GM19328 (cell line): ENCODE results near the gene DRG1.
"Not testable (repeated sequence)": the region's sequence is repeated elsewhere in the genome, so short reads cannot be mapped to it uniquely, and the experiment has no call there.

Source experiments
- ATAC-seq: cut with Tn5 transposase; IDR thresholded peaks from one replicate; pipeline ENCODE4 v1.9.1; 2021; ENCODE audit warnings: mild to moderate bottlenecking, moderate library complexity; ENCODE audit not compliant: unreplicated experiment

Gene DRG1

DNA sequence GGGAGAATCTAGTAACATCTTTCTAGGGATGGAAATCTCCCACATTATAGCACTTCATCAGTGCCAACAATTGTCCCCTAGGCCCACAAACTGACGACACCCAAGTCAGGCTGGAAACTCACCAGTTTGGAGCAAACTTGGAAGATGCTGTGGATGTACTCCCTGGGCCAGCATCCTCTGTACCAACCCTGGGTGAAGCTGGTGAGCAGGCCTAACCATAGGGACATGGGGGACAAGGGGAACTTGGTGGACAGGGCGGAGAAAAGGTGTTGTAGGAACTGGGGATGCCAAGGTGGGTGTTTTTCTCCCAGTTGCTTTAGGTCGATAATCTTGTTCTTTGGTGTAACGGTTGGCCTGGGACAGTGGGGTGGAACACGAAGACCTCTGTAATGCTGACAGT, 42.2 kb downstream of the DRG1 start:
- ATAC-seq = no peak

DNA sequence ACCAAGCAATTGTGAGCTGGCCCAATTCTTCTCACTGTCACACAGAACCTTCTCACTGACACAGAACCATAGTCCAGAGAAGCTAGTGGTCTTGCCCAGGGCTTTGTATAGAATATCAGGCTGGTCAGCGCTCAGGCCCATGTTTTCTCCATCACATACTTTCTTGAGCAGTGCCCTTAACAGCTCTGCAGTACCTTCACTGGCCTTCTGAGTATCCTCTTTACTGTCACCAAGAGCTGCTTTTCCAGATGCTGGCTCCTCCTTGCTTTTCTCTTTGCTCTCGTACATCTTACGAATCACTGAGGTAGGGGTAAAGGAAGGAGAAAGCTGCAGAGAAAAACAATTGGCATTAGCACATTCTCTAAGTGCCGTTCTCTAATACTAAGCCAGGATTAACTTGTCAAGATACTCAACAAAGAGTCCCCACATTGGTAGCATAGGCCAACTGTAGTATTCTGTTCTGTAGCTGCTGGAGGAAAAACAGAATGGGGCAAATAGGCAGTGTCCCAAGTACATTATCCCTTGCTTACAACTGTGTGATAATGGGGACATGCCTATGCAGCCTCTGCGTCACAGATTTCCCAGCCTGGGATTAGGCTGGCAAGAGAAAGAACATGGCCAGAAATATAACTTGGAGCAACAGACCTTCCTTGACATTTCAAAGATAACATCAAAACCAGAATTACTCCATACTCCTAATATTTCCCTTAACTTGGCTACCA, 43.5 kb downstream of the DRG1 start:
- no peak for ATAC-seq

- no peak for ATAC-seq
Measured at GRCh38 chr22:31443516-31443915, 44.1 kb downstream of the DRG1 start.

DNA sequence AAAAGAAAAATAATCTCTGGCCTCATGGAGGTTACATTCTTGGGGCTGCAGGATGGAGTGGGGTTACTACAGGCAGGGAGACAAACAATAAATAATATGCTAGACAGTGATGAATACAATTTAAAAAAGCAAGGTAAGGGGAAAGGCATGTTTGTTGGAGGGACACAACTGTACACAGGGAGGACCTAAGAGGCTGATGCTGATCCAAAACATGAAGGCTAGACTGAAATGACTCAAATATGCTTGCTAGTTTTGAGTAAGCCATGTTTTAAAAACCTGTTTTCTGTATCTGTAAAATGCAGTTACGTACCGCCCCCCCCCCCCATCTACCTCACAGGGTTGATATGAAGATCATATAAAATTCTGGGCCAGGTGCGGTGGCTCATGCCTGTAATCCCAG, 46.2 kb downstream of the DRG1 start:
- ATAC-seq = no peak

- ATAC-seq = no peak
Measured at GRCh38 chr22:31446208-31446607, 46.8 kb downstream of the DRG1 start.

DNA sequence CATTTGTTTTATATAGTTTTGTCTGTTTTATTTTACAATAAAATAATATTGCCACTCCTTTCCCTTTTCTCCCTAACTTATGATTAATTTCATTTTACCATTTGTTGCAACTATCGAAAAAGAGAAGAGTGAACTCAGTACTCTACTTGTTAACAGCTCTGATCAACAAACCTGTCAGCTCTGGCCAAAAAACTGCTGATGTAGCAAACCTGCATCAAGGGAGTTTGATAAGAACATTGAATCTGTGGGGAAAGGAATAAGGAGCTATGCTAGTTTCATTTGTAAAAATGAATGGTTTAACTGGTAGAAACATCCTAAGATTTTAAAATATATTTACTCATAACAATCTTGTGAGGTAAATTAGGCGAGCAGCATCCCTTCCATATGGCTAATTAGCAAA, 47.4 kb downstream of the DRG1 start:
- ATAC-seq = no peak

- no peak for ATAC-seq
Measured at GRCh38 chr22:31447337-31447736, 47.9 kb downstream of the DRG1 start.

DNA sequence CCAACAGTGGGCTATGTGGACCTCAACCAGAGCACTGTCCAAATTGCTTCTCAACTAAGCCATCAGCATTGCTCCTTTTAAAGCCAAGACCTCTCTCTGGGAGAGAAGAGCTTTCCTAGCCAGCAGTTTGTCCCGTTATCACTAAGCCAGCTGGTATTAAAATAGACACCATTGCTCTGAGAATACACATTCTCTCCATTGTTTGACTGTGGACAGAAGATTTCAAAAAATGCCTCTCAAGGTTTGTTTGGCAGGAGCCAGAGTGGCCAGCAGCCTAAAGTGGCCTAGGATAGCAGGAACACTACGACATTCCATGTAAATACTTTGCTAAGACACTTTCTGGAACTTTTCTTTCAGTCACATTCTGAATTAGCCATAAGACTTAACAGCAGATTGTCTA, 49.0 kb downstream of the DRG1 start:
- ATAC-seq = no peak

GRCh38 chr22:31449506-31449905, 50.1 kb downstream of the DRG1 start:
- no peak for ATAC-seq

DNA sequence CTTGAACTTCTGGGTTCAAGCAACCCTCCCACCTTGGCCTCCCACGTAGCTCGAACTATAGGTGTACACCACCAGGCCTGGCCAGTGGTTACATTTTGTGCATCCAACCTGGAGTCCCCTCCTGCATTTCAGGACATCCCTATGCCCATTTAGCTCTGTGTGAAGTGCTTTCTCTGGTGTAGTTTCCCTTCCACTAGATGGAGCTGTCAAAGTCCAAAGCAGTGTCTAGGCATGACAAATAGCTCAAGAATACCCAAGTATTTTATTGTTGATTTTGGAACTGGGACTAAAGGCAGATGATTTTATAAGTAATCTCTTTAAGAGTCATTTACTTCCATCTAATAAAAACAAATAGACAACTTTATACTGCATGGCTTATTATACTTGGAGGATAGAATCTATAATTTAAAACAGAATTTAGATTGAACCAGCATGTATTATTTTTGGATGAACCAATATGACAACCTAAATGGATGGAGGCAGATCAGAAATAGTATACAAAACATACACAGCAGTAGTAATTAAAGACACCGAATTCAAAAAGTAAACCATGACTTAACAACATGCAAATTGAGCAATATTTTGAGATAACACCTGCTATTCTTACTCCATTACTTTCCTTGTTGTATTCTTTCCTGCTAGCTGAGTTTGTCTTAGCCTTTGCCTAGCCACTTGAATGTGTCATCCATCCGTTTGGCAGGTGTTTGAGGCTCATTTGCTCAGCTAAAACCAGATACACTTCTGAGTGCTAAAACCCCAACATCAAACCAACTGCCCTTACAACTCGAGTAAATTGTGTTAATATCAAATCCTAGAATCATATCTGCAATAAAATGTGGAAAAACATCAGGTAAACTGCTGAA, 52.5 kb downstream of the DRG1 start:
- no peak for ATAC-seq

- no peak for ATAC-seq
Measured at GRCh38 chr22:31461699-31462098, 62.3 kb downstream of the DRG1 start.

- no peak for ATAC-seq
Measured at GRCh38 chr22:31465307-31465706, 65.9 kb downstream of the DRG1 start.

- ATAC-seq = no peak
Measured at GRCh38 chr22:31474743-31475142, 75.3 kb downstream of the DRG1 start.

DNA sequence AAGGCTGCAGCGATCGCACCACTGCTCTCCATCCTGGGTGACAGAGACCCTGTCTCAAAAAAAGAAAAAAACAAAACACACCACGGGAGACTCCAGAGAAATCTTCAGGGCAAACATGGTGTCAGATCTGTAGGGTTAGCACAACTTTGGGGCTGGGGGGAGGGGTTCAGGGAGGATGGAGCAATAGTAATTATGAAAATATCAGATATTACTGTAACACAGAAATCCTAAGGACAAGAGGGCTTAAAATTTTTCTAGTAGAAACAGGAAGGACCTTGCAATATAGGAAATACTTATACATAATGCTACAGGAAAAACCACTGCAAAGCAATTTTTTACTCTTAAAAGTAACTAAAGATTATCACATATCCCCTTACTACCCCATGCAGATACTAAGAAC, 76.4 kb downstream of the DRG1 start:
- no peak for ATAC-seq

DNA sequence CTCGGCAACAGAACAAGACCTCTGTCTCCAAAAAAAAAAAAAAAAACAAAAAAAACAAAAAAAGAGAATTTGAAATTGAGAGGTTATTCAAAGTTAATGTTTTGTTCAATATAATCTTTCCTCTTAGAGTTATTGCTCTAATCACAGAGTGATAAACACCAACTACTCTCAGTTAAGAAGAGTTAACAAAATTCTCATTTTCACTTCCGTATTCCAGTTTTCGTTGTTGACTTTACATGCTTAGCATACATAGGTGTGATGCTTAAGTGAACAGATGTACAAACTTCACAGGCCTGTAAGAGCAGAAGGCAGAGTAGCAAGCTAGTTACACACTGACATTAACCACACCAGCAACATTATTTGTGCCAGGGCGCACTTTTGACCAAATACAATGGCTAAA, 77.9 kb downstream of the DRG1 start:
- no peak for ATAC-seq

GRCh38 chr22:31481129-31481528, 81.7 kb downstream of the DRG1 start:
- ATAC-seq = no peak

- ATAC-seq = not testable (repeated sequence)
Measured at GRCh38 chr22:31482470-31482869, 83.1 kb downstream of the DRG1 start.
